HTR-8/SVneo (cell line): ENCODE measurements around the gene VSTM4.

ENCODE experiments used
- DNase-seq: peaks from one replicate; pipeline ENCODE4 v3.0.0; 2011; ENCODE audit warnings: low spot score, mixed read lengths; ENCODE audit not compliant: insufficient read length
- FAIRE-seq: peaks from 2 replicates; lab custom pipeline; 2011; peaks lifted over from hg19 to GRCh38; lab: Jason Lieb, UNC

The VSTM4 gene

DNA sequence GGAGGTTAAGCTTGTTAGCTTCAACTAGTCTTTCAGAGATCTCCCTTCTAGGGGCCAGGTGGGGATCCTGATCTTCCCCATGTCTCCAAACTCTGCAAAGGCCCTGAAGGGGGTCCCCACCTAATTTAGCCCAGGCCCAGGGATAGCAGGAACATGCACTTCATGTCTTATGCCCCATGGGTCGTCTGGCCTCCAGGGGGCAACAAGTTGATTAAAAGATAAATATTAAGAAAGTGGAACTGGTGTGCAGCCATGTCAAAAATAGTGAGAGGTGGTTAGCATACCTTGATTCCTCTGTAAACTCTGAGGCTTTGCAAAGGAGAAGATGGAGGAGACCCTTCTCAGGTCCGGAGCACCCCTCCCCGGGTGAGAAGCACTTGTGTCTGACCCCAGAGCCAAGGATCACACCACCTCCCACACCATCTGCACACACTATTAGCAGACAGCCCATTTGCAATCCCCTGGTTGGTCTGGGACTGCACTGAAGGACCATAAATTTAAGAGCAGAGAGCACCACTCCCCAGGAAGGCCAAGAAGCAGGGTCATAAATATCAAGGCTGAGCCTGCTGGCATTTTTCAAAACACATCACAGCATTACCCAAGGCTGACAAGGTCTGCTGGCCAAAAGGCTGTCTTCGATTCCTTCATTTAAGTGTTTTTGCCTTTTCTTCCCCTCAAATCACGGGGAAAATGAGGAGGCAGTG is 131.5 kb downstream of the VSTM4 start:
- no peak for DNase-seq
- FAIRE-seq, result no peak

DNA sequence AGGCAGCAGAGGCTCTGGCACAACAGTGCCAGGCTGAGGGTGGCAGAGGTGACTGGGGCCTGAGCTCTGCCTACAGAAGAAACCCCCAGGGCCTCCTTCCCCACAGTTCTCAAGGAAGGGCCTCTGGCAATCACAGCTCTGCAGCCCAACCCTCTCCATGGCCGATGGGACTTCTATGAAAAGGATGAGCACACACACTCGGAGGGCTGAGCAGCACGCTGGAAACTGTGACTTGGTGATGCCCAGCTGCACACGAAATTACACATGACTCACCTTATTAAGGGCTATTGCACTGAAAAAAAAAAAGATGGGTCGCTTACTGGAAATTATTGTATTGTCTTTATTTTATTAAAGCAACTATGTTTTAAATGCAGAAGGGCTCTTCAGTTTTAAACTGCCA is 132.7 kb downstream of the VSTM4 start:
- FAIRE-seq, result no peak

DNA sequence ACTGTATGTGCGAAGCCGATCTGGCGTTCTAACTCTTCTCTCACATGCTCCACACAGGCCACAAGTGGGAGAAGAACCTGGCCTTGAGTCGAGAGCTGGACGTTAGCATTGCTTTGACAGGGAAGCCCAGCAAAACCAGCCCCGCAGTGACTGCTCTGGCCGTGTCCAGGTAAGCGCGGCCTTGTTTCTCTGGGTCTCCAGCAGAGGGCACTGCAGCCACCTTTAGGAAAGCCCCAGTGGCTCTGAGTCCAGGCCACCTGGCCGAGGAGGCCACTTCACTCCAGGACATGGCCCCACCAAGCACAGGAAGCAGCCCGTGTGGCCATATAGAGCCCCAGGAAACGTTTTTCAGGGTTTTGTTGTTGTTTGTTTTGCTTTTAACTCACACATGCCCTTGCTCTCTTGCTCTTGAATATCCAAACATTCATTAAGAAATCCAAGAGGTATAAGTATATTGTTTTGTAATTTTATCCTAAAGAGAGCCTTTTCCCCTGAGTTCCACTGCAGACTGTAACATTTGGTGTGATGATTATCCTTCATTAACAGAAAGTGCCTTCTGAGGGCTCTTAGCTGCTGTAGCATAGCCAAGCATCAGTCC is 133.9 kb downstream of the VSTM4 start:
- no peak for FAIRE-seq
- peak; percentile 56 for DNase-seq

More for the DNA sequence above, 132.7 kb downstream of the VSTM4 start:
- DNase-seq, result no peak

DNA sequence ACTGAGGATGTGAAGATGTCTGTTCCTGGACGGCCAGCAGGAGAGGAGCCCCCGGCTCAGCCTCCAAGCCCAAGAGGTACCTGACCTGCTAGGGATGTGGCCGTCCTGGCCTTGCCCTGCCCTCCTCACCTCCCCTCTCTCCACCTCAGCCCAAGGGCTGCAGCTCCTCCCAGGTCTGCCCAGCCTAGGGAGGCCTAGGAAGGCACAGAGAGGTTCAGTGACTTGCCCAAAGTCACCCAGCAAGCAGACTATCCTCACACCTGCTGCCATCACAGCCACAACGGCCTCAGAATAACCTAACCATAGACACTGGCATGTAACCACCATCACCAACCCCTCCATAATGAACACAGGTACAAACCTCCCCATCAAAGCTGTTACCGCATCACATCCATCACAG is 137.0 kb downstream of the VSTM4 start:
- DNase-seq, result no peak
- FAIRE-seq, result no peak

DNA sequence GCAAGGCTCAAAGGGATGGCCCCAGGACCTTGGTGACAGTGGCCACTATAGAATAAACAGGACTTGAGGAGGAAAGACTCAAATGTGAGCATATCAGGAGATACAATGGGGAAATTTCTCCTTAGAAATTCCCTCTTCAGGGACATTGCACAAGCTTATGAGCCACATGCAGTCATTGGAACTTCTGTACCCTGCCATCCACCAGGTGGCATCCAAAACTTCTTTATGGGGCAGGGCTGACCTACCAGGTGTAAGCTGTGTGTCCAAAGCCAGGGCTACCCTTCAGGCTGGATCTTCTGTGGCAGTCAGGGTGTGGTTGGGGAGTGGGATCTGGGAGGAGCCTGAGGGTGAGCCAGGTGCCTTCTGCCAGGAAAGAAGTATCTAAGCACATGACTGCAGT is 139.1 kb downstream of the VSTM4 start:
- DNase-seq, result no peak
- no peak for FAIRE-seq

DNA sequence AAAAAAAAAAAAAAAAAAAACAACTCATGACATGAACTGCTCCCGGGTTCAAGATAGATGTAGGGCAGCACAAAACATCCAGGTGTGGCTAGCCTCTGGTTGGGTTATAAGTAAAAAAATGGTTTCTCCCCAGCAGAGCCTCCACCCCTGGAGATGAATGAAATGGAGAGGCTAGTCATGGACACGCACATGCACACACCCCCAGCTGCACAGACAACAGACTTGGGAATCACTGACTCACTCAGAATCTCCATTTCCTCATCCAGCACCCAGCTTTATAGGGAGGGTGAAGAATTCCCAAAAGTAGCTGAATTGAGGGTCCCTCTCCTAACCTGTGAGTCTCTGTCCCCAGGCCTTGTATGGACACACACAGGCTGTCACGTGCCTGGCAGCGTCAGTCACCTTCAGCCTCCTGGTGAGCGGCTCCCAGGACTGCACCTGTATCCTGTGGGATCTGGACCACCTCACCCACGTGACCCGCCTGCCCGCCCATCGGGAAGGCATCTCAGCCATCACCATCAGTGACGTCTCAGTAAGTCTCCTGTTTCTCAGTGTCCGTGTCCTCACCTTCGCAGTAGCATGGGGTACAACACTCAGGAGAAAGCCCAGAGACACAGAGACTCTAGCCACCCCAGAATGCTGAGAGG is 140.7 kb downstream of the VSTM4 start:
- FAIRE-seq, result no peak
- DNase-seq, result no peak

GRCh38 chr10:48973065-48973464 is 142.3 kb downstream of the VSTM4 start:
- DNase-seq (no peak), FAIRE-seq (no peak)

DNA sequence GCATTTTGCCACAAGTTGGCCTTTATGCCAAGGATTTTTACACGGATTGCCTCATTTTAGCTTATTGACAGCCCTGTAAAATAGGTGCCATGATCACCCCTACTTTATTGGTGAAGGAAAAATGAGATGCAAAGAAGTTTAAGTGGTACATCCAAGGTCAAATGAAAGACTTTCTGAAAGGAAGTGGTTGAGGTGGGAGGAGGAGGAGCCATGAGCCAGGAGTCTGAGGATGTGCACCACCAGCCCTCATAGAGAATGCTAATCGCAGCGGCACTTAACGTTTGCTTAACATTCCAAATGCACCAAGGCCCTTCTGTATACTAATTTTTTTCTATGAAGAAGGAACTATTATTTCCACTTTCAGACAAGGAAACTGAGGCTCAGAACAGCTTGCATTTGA is 144.7 kb downstream of the VSTM4 start:
- FAIRE-seq, result no peak

DNA sequence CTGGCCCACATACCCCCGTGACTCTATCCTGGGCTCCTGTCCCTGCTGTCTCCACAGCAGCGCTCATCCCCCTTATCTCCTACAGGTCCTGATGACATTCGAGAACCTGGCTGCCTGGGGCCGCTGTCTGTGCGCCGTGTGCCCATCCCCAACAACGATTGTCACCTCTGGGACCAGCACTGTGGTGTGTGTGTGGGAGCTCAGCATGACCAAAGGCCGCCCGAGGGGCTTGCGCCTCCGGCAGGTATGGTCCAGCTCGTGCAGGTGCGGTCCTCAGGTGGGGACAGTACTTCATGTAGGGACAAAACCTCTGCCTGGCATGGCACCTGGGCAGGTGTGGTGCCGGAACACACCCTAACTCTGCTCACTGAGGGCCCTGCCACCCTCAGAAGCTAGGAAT is 145.3 kb downstream of the VSTM4 start:
- DNase-seq (no peak), FAIRE-seq (no peak)

More for the DNA sequence above, 144.7 kb downstream of the VSTM4 start:
- DNase-seq, result no peak

DNA sequence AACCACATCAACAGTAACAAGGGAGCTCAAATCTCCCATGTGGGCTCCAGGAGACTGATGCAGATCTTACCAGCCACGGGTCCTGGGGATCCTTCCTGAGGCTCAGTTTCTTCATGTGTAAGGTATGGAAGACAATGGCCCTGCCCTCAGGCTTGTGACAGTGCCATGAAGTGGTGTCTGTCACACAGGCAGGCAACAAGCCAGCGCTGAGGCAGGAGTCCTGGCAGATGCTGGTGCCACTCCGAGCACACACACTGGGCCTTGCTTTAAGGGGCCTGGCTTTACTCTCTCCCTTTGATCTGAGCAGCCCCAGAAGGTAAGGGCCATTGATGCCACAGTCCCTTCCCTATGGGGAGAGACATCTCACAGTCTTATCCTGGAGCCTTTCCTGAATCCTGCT is 147.3 kb downstream of the VSTM4 start:
- no peak for DNase-seq
- no peak for FAIRE-seq

- DNase-seq (no peak), FAIRE-seq (no peak)
These were observed 149.9 kb downstream of the VSTM4 start for GRCh38 chr10:48965460-48965859.
